HL-60/S4 treated with phorbol 12-myristate 13-acetate at 8.2 ng/mL for 4 days and 3 days (cell line): ENCODE results near the gene ADGRG3.
"Not testable (repeated sequence)": the region's sequence is repeated elsewhere in the genome, so short reads cannot be mapped to it uniquely, and the experiment has no call there.

Experiments
- in situ Hi-C: fragments of 300-500 bp; cut with MboI; formaldehyde crosslinking; loops from 2 replicates; pipeline ENCODE4 v1.15.0; 2022; ENCODE audit warnings: low sequenced_read_pairs

The ADGRG3 gene

DNA sequence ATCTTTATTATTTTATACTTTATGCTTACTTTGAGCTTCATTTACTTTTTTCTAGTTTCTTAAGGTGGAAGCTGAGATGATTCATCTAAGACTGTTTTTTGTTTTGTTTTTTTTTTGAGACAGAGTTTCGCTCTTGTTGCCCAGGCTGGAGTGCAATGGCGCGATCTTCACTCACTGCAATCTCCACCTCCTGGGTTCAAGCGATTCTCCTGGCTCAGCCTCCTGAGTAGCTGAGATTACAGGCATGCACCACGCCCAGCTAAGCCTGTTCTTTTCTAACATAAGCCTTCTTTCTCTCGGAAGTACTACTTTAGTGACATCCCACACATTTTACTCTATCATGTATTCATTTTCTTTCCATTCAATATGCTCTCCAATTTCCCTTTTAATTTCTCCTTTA is 44.5 kb downstream of the ADGRG3 start:
- in situ Hi-C loops = not testable (repeated sequence)

DNA sequence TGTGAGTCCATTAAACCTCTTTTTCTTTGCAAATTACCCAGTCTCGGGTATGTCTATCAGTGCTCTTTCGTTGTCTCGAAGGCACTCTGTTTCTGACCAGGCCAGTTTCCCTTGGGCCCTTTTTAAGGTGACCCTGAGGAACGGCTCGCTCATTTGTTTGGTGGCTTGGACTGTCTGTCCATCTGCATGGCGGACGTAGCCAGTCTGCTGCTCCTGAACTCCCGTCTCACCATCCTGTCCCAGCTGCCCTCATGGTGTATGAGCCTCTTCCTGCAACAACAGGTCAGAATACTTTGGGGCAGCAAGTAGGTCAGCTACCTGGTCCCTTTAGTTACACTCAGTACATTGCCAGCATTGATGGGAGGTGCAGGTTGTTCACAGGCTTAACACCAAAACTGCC is 45.5 kb downstream of the ADGRG3 start:
- in situ Hi-C loops = no loop called here

DNA sequence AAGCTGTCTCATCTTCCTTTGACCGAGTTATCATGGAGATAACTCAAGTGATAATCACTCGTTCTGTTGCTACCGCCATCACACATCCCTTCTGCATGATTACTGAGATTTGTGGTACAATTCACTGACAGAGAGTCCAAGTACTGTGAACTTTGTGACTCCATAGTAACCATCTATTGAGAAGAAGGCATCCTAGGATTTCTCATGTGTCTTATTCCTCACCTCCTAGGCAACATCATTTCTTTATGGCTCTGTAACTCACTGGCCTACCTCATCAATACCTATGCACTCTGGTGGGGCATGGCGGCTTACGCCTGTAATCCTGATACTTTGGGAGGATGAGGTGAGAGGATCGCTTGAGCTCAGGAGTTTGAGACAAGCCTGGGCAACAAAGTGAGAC is 45.9 kb downstream of the ADGRG3 start:
- in situ Hi-C loops = no loop called here

- in situ Hi-C loops = no loop called here
Measured at GRCh38 chr16:57720142-57720575, 52.1 kb downstream of the ADGRG3 start.

- in situ Hi-C loops = no loop called here
Measured at GRCh38 chr16:57721356-57722209, 53.5 kb downstream of the ADGRG3 start.

- in situ Hi-C loops = no loop called here
Measured at GRCh38 chr16:57722210-57722499, 54.0 kb downstream of the ADGRG3 start.

DNA sequence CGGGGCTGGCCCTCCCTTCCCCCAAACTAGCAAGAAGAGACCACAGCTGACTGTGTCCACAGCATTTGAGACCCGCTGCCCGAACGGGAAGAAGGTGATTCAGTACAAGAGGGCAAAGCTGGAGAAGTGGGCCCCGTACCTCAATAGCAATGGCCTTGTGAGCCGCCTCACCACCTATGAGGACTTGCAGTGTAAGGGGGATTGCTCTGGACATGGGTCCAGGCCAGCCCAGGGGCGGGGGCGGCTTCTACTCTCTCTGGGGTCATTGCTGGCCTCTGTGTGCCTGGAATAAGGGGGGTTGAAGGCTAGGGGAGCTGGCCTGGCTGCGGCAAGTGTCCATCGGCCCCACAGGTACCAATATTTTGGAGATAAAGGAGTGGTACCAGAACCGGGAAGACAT is 54.5 kb downstream of the ADGRG3 start:
- in situ Hi-C loops = no loop called here

GRCh38 chr16:57723170-57723569 is 55.1 kb downstream of the ADGRG3 start:
- in situ Hi-C loops = no loop called here

- in situ Hi-C loops = no loop called here
Measured at GRCh38 chr16:57724531-57724930, 56.4 kb downstream of the ADGRG3 start.

DNA sequence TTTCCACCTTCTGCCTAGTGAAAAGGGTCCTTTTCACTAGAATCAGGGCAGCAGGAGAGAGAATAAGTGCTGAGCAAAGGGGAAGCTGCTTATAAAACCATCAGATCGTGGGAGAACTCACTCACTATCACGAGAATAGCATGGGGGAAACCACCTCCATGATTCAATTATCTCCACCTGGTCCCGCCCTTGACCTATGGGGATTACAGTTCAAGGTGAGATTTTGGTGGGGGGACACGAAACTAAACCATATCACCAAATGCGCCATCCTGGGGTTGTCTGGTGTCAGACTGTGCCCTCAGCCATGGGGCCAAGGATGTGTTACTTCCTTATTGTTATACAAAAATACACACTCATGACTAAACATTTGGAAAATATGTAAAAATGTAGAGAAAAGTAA is 57.0 kb downstream of the ADGRG3 start:
- in situ Hi-C loops = no loop called here

DNA sequence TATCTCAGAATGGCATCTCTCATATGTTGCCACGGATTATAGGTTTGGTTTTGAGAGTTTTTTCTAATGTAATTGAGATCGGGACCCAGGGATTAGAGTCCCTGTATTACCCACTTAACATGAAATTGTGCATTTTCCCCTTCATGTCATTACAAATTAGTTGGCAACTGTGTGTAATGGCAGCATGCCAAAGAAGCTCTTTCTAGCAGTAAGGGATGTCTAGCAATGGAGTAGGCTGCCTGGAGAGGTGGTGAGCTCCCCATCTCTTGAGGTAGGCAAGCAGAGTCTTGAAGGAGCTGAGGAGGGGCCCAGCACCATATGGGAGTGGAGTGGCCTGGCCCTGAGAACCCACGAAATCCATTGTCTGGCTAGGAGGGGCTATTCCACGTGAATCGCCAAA is 57.4 kb downstream of the ADGRG3 start:
- in situ Hi-C loops = no loop called here

DNA sequence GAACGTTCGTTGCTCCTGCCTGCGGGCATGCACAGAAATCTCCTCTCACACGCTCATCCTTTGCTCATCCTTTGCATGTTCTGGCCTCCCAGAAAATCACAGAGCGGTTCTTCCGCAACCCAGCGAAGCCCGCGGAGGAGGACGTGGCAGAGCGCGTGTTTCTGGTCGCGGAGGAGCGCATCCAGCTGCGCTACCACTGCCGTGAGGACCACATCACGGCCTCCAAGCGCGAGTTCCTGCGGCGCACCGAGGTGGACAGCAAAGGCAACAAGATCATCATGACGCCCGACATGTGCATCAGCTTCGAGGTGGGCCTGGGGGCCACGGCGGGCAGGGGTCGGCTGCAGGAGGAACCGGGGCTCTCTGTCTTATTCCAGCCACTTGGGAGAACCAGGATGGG is 57.9 kb downstream of the ADGRG3 start:
- in situ Hi-C loops = no loop called here

- in situ Hi-C loops = no loop called here
Measured at GRCh38 chr16:57726433-57726947, 58.4 kb downstream of the ADGRG3 start.

GRCh38 chr16:57727610-57728009 is 59.5 kb downstream of the ADGRG3 start:
- in situ Hi-C loops = no loop called here

DNA sequence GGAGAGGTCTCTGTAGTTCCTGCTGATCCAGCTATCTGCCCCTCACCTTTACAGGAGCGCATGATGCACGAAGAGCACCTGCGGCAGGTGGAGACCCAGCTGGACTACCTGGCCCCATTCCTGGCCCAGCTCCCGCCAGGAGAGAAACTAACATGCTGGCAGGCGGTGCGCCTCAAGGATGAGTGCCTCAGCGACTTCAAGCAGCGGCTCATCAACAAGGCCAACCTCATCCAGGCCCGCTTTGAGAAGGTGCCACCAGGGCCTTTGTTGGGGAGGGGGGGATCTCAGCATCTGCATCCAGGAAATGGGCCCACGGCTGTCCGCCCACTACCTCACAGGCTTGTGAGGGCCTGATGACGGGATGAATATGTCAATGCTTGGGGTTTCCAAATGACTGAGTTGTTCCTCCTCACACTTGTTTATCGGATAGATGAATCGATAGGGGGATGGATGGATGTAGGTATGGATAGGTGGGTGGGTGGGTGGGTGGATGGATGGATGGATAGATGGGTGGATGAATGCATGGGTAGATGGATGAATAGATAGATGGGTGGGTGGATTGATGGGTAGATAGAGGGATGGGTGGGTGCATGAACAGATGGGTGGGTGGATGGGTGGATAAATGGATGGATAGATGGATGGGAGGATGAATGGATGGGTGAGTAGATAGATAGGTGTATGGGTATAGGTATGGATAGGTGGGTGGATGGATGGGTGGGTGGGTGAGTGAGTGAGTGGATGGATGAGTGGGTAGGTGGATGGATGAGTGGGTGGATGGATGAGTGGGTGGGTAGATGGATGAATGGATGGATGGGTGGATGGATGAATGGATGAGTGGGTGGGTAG is 60.5 kb downstream of the ADGRG3 start:
- in situ Hi-C loops = no loop called here

DNA sequence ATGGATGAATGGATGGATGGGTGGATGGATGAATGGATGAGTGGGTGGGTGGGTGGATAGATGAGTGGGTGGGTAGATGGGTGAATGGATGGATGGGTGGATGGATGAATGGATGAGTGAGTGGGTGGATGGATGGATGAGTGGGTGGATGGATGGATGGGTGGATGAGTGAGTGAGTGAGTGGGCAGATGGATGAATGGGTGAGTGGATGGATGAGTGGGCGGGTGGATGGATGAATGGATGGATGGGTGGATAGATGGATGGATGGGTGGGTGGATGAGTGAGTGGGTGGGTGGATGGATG is 61.0 kb downstream of the ADGRG3 start:
- in situ Hi-C loops = no loop called here

DNA sequence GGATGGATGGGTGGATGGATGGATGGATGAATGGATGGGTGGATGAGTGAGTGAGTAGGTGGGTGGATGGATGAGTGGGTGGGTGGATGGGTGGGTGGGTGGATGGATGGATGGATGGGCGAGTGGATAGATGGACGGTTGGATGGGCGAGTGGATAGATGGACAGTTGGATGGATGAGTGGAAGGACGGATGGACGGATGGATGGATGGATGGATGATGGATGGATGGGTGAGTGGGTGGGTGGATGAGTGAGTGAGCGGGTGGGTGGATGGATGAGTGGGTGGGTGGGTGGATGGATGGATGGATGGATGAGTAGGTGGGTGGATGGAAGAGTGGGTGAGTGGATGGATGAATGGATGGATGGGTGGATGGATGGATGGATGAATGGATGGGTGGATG is 61.7 kb downstream of the ADGRG3 start:
- in situ Hi-C loops = not testable (repeated sequence)

DNA sequence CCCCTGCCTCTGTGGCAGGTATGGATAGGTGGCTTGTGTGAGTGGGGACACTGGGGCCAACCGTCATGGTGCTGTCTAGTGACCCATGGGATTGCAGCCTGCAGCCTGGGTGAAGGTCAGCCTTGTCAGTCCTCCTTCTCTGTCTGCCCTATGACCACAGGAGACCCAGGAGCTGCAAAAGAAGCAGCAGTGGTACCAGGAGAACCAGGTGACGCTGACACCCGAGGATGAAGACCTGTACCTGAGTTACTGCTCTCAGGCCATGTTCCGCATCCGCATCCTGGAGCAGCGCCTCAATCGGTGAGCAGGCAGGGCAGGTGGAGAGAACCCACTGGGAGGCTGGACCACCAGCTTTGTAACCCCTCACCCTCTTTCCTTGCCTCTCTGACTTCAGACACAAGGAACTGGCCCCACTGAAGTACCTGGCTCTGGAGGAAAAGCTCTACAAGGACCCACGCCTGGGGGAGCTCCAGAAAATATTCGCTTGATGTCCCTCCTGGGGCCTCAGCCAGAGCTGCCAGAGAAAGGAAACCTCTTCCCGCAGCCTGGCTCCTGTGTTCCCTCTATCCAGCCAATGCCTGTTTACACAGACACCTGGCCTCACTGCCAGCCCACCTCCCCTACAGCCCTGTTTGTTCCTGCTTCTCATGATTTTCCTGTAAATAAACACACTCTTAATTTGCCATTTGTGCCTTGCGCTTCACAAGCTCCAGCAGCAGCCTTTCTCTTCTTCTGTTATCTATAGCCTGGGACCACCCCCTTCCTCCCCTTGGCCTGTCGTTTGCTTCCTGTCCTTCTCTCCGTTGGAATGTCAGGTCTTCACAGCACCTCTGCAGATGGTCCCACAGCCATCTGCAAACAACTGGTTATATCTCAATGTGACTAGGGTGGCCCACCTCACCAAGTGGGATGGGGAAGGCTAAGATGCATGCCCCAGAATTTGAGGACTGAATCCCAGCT is 62.9 kb downstream of the ADGRG3 start:
- in situ Hi-C loops = no loop called here

DNA sequence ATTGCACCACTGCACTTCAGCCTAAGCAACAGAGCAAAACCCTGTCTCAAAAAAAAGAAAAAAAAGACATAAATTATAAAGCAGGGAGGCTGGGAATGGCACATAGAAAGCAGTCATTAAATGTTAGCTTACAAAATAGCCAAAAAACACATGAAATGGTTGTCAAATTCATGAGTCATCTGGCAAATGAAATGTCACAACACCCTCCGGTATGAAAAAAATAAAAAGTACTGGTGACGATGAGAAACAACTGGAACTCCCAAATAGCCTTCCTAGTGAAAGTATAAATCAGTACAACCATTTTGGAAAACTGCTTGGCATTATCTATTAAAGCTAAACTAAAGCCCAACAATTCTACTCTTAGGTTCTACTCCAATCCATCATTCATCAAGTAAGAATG is 63.9 kb downstream of the ADGRG3 start:
- in situ Hi-C loops = no loop called here

DNA sequence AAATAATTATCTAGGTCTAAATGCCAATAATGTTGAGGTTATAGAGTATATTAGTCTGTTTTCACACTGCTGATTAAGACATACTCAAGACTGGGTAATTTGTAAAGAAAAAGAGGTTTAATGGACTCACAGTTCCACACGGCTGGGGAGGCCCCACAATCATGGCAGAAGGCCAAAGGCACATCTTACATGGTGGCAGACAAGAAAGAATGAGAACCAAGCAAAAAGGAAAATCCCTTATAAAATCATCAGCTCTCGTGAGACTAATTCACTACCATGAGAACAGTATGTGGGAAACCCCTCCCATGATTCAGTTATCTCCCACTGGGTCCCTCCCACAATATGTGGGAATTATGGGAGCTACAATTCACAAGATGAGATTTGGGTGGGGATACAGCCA is 64.6 kb downstream of the ADGRG3 start:
- in situ Hi-C loops = no loop called here

GRCh38 chr16:57734308-57734924 is 66.3 kb downstream of the ADGRG3 start:
- in situ Hi-C loops = no loop called here
